Measurements from ENCODE around the gene STXBP1. TPM values are rescaled to one million over a fixed set of nuclear protein-coding genes. Genes with fewer than 3 reads are reported as not detected.
"Not testable (repeated sequence)": the region's sequence is repeated elsewhere in the genome, so short reads cannot be mapped to it uniquely, and the experiment has no call there.

The STXBP1 gene
- total and polyA plus RNA-seq, 4 donors = 19.2 to 65.8 (median 46.7) TPM

DNA sequence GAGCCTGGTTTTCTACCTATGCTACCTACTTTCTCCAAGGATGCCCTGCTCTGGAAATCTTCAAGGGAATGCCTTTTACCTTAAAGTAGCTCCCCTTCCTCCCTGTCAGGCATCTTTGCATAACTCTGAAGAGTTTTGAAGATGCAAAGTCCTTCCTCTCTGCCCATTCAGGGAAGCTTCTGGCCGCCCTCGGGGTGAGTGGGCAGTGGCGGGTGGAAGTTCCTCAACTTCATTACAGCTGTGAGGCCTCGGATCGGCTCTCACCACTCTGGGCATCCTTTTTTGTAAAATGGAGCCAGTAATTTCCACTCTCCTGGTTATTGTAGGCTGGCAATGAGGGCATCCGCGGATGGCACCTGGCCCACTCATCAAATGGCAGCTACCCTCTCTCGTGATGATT lies 31.7 kb upstream of the STXBP1 start:
- Histone ChIP-seq H3K9me3 (ENCODE audit: control insufficient read depth in 4 of 4, insufficient read depth in 3 of 4, low read length in 3 of 4) (no peaks in the 10 kb centered on the region), H3K36me3 (ENCODE audit: control insufficient read depth in 4 of 4, insufficient read depth in 4 of 4, low read length in 4 of 4) (no peaks in the 10 kb centered on the region), H3K9ac (ENCODE audit: insufficient read depth in 1 of 2, low read length in 2 of 2) (no peak overlapping the region), H3K4me3 (no peak overlapping the region), H3K4me1 (ENCODE audit: control insufficient read depth in 5 of 5, insufficient read depth in 5 of 5, low read length in 5 of 5) (peaks cover 0 to 15% (median 10%) of the 10 kb centered on the region in 5 donors), H3K27me3 (ENCODE audit: control insufficient read depth in 3 of 3, insufficient read depth in 3 of 3, low read length in 2 of 3) (no peaks in the 10 kb centered on the region), H3K27ac (ENCODE audit: low read depth in 1 of 2, low read length in 1 of 2) (peak overlapping the region in 1 of 2 donors; percentile 35)
- ATAC-seq (ENCODE audit: insufficient read depth, low FRiP score) (no peak), DNase-seq (no peak)
- no peak for TF ChIP-seq CTCF (IDR thresholded peaks at IDR 0.05; ENCODE audit: control extremely low read depth, extremely low read depth)
- WGBS, 2 donors = 62 to 67% methylated on average over 8 of the region's 8 CpGs

GRCh38 chr9:127580879-127581475 lies 31.1 kb upstream of the STXBP1 start:
- H3K9ac ChIP-seq (ENCODE audit: insufficient read depth in 1 of 2, low read length in 2 of 2) = no peak overlapping the region
- WGBS, 2 donors = 79 to 81% methylated on average over 7 of the region's 7 CpGs
- H3K4me1 ChIP-seq (ENCODE audit: control insufficient read depth in 5 of 5, insufficient read depth in 5 of 5, low read length in 5 of 5) = peaks cover 0 to 12% (median 8%) of the 10 kb centered on the region in 5 donors
- no peak overlapping the region for H3K4me3 ChIP-seq
- no peaks in the 10 kb centered on the region for H3K36me3 ChIP-seq (ENCODE audit: control insufficient read depth in 4 of 4, insufficient read depth in 4 of 4, low read length in 4 of 4)
- H3K27ac ChIP-seq (ENCODE audit: low read depth in 1 of 2, low read length in 1 of 2) = no peak overlapping the region
- DNase-seq (no peak), ATAC-seq (ENCODE audit: insufficient read depth, low FRiP score) (no peak)
- peaks cover 0 to 1% (median 0%) of the 10 kb centered on the region in 4 donors for H3K9me3 ChIP-seq (ENCODE audit: control insufficient read depth in 4 of 4, insufficient read depth in 3 of 4, low read length in 3 of 4)
- H3K27me3 ChIP-seq (ENCODE audit: control insufficient read depth in 3 of 3, insufficient read depth in 3 of 3, low read length in 2 of 3) = no peaks in the 10 kb centered on the region
- TF ChIP-seq CTCF (IDR thresholded peaks at IDR 0.05; ENCODE audit: control extremely low read depth, extremely low read depth) = no peak

DNA sequence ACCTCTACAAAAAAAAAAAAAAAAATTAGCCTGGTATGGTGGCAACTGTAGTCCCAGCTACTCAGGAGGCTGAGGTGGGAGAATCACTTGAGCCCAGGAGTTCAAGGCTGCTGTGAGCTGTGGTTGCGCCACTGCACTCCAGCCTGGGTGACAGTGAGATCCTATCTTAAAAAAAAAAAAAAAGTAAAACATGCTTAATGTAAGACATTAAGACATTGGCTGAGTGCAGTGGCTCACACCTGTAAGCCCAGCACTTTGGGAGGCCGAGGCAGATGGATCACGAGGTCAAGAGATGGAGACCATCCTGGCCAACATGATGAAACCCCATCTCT lies 27.6 kb upstream of the STXBP1 start:
- H3K27ac ChIP-seq (ENCODE audit: low read depth in 1 of 2, low read length in 1 of 2) = not testable (repeated sequence)

GRCh38 chr9:127585161-127585819 lies 26.8 kb upstream of the STXBP1 start:
- Histone ChIP-seq H3K36me3 (ENCODE audit: control insufficient read depth in 4 of 4, insufficient read depth in 4 of 4, low read length in 4 of 4) (no peaks in the 10 kb centered on the region), H3K9me3 (ENCODE audit: control insufficient read depth in 4 of 4, insufficient read depth in 3 of 4, low read length in 3 of 4) (peaks cover 0 to 3% (median 0%) of the 10 kb centered on the region in 4 donors), H3K4me1 (ENCODE audit: control insufficient read depth in 5 of 5, insufficient read depth in 5 of 5, low read length in 5 of 5) (peaks cover 0 to 3% (median 0%) of the 10 kb centered on the region in 5 donors), H3K27ac (ENCODE audit: low read depth in 1 of 2, low read length in 1 of 2) (no peak overlapping the region), H3K27me3 (ENCODE audit: control insufficient read depth in 3 of 3, insufficient read depth in 3 of 3, low read length in 2 of 3) (no peaks in the 10 kb centered on the region), H3K4me3 (no peak overlapping the region), H3K9ac (ENCODE audit: insufficient read depth in 1 of 2, low read length in 2 of 2) (no peak overlapping the region)
- TF ChIP-seq CTCF (IDR thresholded peaks at IDR 0.05; ENCODE audit: control extremely low read depth, extremely low read depth) = no peak
- 90 to 94% methylated on average over 4 of the region's 4 CpGs for WGBS, 2 donors
- no peak for ATAC-seq (ENCODE audit: insufficient read depth, low FRiP score)
- DNase-seq = no peak

More for the DNA sequence above, 27.6 kb upstream of the STXBP1 start:
- H3K4me1 ChIP-seq (ENCODE audit: control insufficient read depth in 5 of 5, insufficient read depth in 5 of 5, low read length in 5 of 5); H3K9me3 ChIP-seq (ENCODE audit: control insufficient read depth in 4 of 4, insufficient read depth in 3 of 4, low read length in 3 of 4); H3K36me3 ChIP-seq (ENCODE audit: control insufficient read depth in 4 of 4, insufficient read depth in 4 of 4, low read length in 4 of 4); H3K9ac ChIP-seq (ENCODE audit: insufficient read depth in 1 of 2, low read length in 2 of 2); H3K4me3 ChIP-seq; H3K27me3 ChIP-seq (ENCODE audit: control insufficient read depth in 3 of 3, insufficient read depth in 3 of 3, low read length in 2 of 3); DNase-seq: not testable (repeated sequence)
- ATAC-seq (ENCODE audit: insufficient read depth, low FRiP score) = peak; percentile 10
- WGBS, 2 donors = 75 to 91% methylated on average over 3 of the region's 3 CpGs
